ENCODE measurements around the gene RHBDF2.

GRCh38 chr17:76459674-76460073 is 41.5 kb downstream of the RHBDF2 start:
- TF ChIP-seq POLR2A (IDR thresholded peaks at IDR 0.05) (no peak), POLR2AphosphoS5 (IDR thresholded peaks at IDR 0.05) (no peak)
- TF ChIP-seq, protein P1, sequence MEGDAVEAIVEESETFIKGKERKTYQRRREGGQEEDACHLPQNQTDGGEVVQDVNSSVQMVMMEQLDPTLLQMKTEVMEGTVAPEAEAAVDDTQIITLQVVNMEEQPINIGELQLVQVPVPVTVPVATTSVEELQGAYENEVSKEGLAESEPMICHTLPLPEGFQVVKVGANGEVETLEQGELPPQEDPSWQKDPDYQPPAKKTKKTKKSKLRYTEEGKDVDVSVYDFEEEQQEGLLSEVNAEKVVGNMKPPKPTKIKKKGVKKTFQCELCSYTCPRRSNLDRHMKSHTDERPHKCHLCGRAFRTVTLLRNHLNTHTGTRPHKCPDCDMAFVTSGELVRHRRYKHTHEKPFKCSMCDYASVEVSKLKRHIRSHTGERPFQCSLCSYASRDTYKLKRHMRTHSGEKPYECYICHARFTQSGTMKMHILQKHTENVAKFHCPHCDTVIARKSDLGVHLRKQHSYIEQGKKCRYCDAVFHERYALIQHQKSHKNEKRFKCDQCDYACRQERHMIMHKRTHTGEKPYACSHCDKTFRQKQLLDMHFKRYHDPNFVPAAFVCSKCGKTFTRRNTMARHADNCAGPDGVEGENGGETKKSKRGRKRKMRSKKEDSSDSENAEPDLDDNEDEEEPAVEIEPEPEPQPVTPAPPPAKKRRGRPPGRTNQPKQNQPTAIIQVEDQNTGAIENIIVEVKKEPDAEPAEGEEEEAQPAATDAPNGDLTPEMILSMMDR (IDR thresholded peaks at IDR 0.05): no peak

All from suprapubic skin (tissue), 4 donors.